ENCODE results near the gene ADAM15. TPM values are rescaled to one million over a fixed set of nuclear protein-coding genes. Genes with fewer than 3 reads are reported as not detected.

Gene ADAM15
- total RNA-seq, 4 donors from 2014 or later, result 135 to 194 (median 183) TPM

GRCh38 chr1:155006601-155007101, 44.5 kb upstream of the ADAM15 start:
- DNase-seq, result no peak
- Histone ChIP-seq H3K27ac (peak overlapping the region; percentile 97 to 99 (median 98)), H3K4me3 (peak overlapping the region in 3 of 4 donors; percentile 61 to 96 (median 67)), H3K36me3 (peaks cover 0 to 19% (median 5%) of the 10 kb centered on the region in 3 donors), H3K27me3 (no peaks in the 10 kb centered on the region), H3K4me1 (peaks cover 53 to 81% (median 65%) of the 10 kb centered on the region in 3 donors), H3K9me3 (no peaks in the 10 kb centered on the region)
- intact Hi-C loops (cut with DNase I), result no loop called here
- TF ChIP-seq, protein P1, sequence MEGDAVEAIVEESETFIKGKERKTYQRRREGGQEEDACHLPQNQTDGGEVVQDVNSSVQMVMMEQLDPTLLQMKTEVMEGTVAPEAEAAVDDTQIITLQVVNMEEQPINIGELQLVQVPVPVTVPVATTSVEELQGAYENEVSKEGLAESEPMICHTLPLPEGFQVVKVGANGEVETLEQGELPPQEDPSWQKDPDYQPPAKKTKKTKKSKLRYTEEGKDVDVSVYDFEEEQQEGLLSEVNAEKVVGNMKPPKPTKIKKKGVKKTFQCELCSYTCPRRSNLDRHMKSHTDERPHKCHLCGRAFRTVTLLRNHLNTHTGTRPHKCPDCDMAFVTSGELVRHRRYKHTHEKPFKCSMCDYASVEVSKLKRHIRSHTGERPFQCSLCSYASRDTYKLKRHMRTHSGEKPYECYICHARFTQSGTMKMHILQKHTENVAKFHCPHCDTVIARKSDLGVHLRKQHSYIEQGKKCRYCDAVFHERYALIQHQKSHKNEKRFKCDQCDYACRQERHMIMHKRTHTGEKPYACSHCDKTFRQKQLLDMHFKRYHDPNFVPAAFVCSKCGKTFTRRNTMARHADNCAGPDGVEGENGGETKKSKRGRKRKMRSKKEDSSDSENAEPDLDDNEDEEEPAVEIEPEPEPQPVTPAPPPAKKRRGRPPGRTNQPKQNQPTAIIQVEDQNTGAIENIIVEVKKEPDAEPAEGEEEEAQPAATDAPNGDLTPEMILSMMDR (IDR thresholded peaks at IDR 0.05), result no peak
- no peak for TF ChIP-seq POLR2A (IDR thresholded peaks at IDR 0.05)
- WGBS, 2 donors, result 14 to 31% methylated on average over 2 of the region's 2 CpGs

- no peak for TF ChIP-seq POLR2A (IDR thresholded peaks at IDR 0.05)
- TF ChIP-seq, protein P1 (IDR thresholded peaks at IDR 0.05), result no peak
- H3K4me1 ChIP-seq, result peaks cover 60 to 88% (median 72%) of the 10 kb centered on the region in 3 donors
- no peaks in the 10 kb centered on the region for H3K9me3 ChIP-seq
- peak overlapping the region; percentile 50 to 96 (median 64) for H3K4me3 ChIP-seq
- peak overlapping the region; percentile 97 to 99 (median 98) for H3K27ac ChIP-seq
- peaks cover 0 to 19% (median 5%) of the 10 kb centered on the region in 3 donors for H3K36me3 ChIP-seq
- WGBS, 2 donors, result 30 to 70% methylated on average over 2 of the region's 6 CpGs
- intact Hi-C loops (cut with DNase I), result no loop called here
- no peak for DNase-seq
- no peaks in the 10 kb centered on the region for H3K27me3 ChIP-seq
Measured at GRCh38 chr1:155007251-155007828, 43.8 kb upstream of the ADAM15 start.

DNA sequence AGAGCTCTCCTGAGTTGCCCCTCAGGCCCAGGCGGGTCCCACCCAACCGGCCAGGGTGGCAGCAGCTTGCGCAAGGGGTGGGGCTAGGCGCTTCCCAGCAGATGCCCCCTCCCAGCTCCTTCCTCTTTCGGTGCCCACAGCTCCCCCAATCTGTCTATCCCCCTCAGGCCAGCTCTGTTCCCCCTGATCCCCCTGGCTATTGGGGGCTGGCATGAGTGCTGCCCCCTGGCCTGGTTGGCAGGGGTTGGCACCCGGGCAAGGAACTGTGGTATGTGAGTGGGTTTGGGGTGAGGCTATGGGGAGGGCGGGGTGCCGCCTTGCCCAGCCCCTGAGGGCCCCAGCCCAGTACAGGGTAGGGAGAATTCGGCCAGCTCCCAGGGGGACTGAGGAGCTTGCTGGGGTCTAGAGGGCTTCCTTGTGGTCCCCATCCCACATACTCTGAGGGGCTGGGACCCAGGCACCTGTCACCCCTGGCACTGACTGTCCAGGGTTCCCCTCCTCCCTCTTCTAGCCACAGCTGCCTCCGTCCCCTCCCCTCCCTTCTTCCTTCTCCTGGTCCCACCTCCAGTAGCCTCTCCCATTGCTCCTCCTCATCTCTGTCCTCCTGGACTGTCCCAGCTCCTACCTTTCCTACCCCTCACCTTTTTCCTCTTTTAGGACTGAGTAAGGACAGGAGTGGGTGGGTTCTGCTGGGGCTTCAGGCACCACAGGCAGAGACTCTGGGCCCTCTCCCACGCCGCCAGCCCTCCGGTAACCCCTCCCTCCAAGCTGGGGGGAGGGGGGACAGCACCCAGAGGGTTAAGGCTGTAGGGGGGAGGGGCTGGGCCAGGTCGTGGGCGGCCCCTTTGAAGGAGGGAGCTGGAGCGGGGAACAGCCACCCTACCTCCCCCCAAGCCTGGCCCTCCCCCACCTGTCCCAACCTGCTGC, 42.8 kb upstream of the ADAM15 start:
- H3K27ac ChIP-seq, result peak overlapping the region; percentile 97 to 99 (median 98)
- H3K36me3 ChIP-seq, result peaks cover 0 to 23% (median 5%) of the 10 kb centered on the region in 3 donors
- peaks cover 70 to 98% (median 81%) of the 10 kb centered on the region in 3 donors for H3K4me1 ChIP-seq
- peak overlapping the region; percentile 50 to 96 (median 64) for H3K4me3 ChIP-seq
- intact Hi-C loops (cut with DNase I), result no loop called here
- peak in 1 of 4 donors; percentile 29 for TF ChIP-seq POLR2A (IDR thresholded peaks at IDR 0.05)
- TF ChIP-seq, protein P1 (IDR thresholded peaks at IDR 0.05), result no peak
- H3K9me3 ChIP-seq, result no peaks in the 10 kb centered on the region
- DNase-seq, result no peak
- 20 to 25% methylated on average over 3 to 10 of the region's 16 CpGs for whole genome bisulfite sequencing, 2 donors
- no peaks in the 10 kb centered on the region for H3K27me3 ChIP-seq

- Histone ChIP-seq H3K27me3 (no peaks in the 10 kb centered on the region), H3K4me1 (peaks cover 77 to 100% (median 84%) of the 10 kb centered on the region in 3 donors), H3K27ac (peak overlapping the region; percentile 97 to 99 (median 98)), H3K36me3 (peaks cover 2 to 33% (median 10%) of the 10 kb centered on the region in 3 donors), H3K4me3 (peak overlapping the region; percentile 50 to 96 (median 64)), H3K9me3 (no peaks in the 10 kb centered on the region)
- WGBS, 2 donors, result 59% methylated on average over 5 of the region's 12 CpGs; no CpG with 5 or more reads in 1 of the 2 donors
- no peak for DNase-seq
- intact Hi-C loops (cut with DNase I), result no loop called here
- TF ChIP-seq, protein P1 (IDR thresholded peaks at IDR 0.05), result no peak
- TF ChIP-seq POLR2A (IDR thresholded peaks at IDR 0.05), result no peak
Measured at GRCh38 chr1:155009221-155009711, 41.9 kb upstream of the ADAM15 start.
